Hair follicular keratinocyte (primary cell): Measurements from ENCODE around the gene PARP11. TPM values are rescaled to one million over a fixed set of nuclear protein-coding genes. Genes with fewer than 3 reads are reported as not detected.

ENCODE experiments used
- total RNA-seq: library from RNA; depleted of rRNA; stranded (reverse); fragments of >200 nt; gene quantifications from 2 replicates; pipeline ENCODE4 v1.2.3, GENCODE V29; 2015

PARP11 gene, protein sequence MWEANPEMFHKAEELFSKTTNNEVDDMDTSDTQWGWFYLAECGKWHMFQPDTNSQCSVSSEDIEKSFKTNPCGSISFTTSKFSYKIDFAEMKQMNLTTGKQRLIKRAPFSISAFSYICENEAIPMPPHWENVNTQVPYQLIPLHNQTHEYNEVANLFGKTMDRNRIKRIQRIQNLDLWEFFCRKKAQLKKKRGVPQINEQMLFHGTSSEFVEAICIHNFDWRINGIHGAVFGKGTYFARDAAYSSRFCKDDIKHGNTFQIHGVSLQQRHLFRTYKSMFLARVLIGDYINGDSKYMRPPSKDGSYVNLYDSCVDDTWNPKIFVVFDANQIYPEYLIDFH
- 5.4 and 6.4 TPM in 2 replicates for total RNA-seq

DNA sequence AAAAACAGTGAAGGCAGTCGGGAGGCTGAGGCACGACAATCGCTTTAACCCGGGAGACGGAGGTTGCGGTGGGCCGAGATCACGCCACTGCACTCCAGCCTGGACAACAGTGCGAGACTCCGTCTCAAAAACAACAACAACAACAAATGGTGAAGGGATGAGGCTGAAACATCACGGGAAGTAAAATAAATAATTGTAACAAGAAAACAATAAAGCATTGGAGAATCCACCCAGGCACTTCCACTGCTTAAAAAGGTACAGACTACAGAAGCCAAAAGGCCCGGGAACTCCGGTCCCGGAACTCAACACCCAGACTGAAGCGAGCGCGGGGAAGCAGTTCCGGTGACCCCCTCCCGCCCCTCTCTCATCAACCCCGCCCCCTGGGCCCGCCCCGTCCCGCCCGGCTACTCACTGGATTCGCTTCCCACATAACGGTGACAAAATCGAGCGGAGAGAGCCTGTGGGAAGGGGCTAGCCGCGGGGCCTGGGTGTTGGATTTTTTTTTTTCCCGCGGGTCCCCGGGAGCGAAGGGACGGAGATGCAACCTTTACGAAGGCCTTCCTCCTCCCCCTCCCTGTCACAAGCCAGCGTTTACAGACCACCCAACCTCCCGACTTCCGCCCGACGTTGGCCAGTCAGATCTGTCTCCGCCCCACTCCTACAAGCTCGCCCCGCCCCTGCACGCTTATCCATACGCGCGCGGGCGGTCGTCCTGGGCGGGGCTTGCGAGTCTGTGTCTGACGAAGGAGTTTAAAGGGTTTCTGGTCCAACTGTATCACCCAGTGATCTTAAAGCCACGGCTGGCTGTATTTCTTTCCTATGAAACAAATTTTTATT is at the start of gene PARP11:
PARP11 (minus strand) TSS at position 600 of the 837 bp plus-strand sequence; CDS start at position 430, 170 bp downstream.

Other genes with a start within 250 kb of the PARP11 start
- 0.08 and 1.7 TPM in 2 replicates for gene CRACR2A, start 120.3 kb downstream of the PARP11 start, total RNA-seq